MM.1S (cell line): ENCODE measurements around the gene BRINP1.

Experiments used
- DNase-seq: peaks from one replicate; pipeline ENCODE4 v3.0.0-alpha.2; 2015
- H2AFZ ChIP-seq: fragments of 300-600 bp; sonication (generic); 2 replicates; pipeline ENCODE4 v1.6.0; 2016; ENCODE audit warnings: antibody characterized with exemption, low read length
- H3F3A ChIP-seq: fragments of 300-600 bp; sonication (generic); 2 replicates; pipeline ENCODE4 v1.6.1; 2016; ENCODE audit warnings: mild to moderate bottlenecking, antibody characterized with exemption, low read length, moderate library complexity, mixed read lengths; ENCODE audit not compliant: insufficient read depth
- H3K27ac ChIP-seq: fragments of 300-600 bp; sonication (generic); 2 replicates; pipeline ENCODE4 v1.5.1; 2016; ENCODE audit warnings: mild to moderate bottlenecking, low read length
- H3K27me3 ChIP-seq: fragments of 300-600 bp; sonication (generic); replicated peaks from 2 replicates; pipeline ENCODE4 v1.6.0; 2016; ENCODE audit warnings: low read length; ENCODE audit not compliant: insufficient read depth
- H3K36me3 ChIP-seq: fragments of 300-600 bp; sonication (generic); replicated peaks from 2 replicates; pipeline ENCODE4 v1.6.1; 2016; ENCODE audit warnings: mild to moderate bottlenecking, low read length, mixed read lengths; ENCODE audit not compliant: insufficient read depth
- H3K4me1 ChIP-seq: fragments of 300-600 bp; sonication (generic); 2 replicates; pipeline ENCODE4 v1.6.1; 2016; ENCODE audit warnings: low read length, mixed read lengths
- H3K4me2 ChIP-seq: fragments of 300-600 bp; sonication (generic); 2 replicates; pipeline ENCODE4 v1.6.0; 2016; ENCODE audit warnings: low read depth, low read length
- H3K4me3 ChIP-seq: fragments of 300-600 bp; sonication (generic); 2 replicates; pipeline ENCODE4 v1.5.1; 2016; ENCODE audit warnings: low read length, mixed read lengths
- H3K79me2 ChIP-seq: fragments of 300-600 bp; sonication (generic); 2 replicates; pipeline ENCODE4 v1.6.1; 2016; ENCODE audit warnings: mixed run types, low read length, mixed read lengths
- H3K9ac ChIP-seq: fragments of 300-600 bp; sonication (generic); 2 replicates; pipeline ENCODE4 v1.6.1; 2016; ENCODE audit warnings: low read length, mixed read lengths
- H3K9me2 ChIP-seq: fragments of 300-600 bp; sonication (generic); replicated peaks from 2 replicates; pipeline ENCODE4 v1.6.1; 2016; ENCODE audit warnings: mild to moderate bottlenecking, low read length, mixed read lengths; ENCODE audit not compliant: insufficient read depth
- H3K9me3 ChIP-seq: fragments of 300-600 bp; sonication (generic); replicated peaks from 2 replicates; pipeline ENCODE4 v1.6.1; 2016; ENCODE audit warnings: mild to moderate bottlenecking, low read length, mixed read lengths; ENCODE audit not compliant: insufficient read depth
- H4K20me1 ChIP-seq: fragments of 300-600 bp; sonication (generic); 2 replicates; pipeline ENCODE4 v1.6.1; 2016; ENCODE audit warnings: mild to moderate bottlenecking, low read length, moderate library complexity, mixed read lengths; ENCODE audit not compliant: insufficient read depth
- CTCF ChIP-seq: fragments of 300-600 bp; sonication (generic); IDR thresholded peaks from 2 replicates; pipeline ENCODE4 v1.5.1; 2016; ENCODE audit warnings: antibody characterized with exemption, low read length, mixed read lengths
- EZH2 ChIP-seq: fragments of 300-600 bp; sonication (generic); optimal IDR thresholded peaks from 2 replicates; pipeline ENCODE3; 2017; ENCODE audit warnings: low read depth, mild to moderate bottlenecking, antibody characterized with exemption, low read length, mixed read lengths
- EZH2phosphoT487 ChIP-seq: fragments of 300-600 bp; sonication (generic); IDR thresholded peaks from 2 replicates; pipeline ENCODE4 v1.6.1; 2018; ENCODE audit warnings: antibody characterized with exemption, low read length

BRINP1 gene

GRCh38 chr9:119283078-119283794, 86.0 kb downstream of the BRINP1 start:
- H3K9me3 ChIP-seq: no peaks in the 10 kb centered on the region
- H3K27ac ChIP-seq: no peak overlapping the region
- no peak overlapping the region for H2AFZ ChIP-seq
- TF ChIP-seq EZH2: no peak
- no peak for TF ChIP-seq CTCF
- no peak for TF ChIP-seq EZH2phosphoT487
- no peak overlapping the region for H3K4me2 ChIP-seq
- H3F3A ChIP-seq: no peaks in the 10 kb centered on the region
- no peaks in the 10 kb centered on the region for H3K9me2 ChIP-seq
- no peak for DNase-seq
- H3K4me3 ChIP-seq: no peak overlapping the region
- no peak overlapping the region for H3K9ac ChIP-seq
- no peaks in the 10 kb centered on the region for H3K79me2 ChIP-seq
- H3K36me3 ChIP-seq: no peaks in the 10 kb centered on the region
- no peaks in the 10 kb centered on the region for H3K4me1 ChIP-seq
- H3K27me3 ChIP-seq: no peaks in the 10 kb centered on the region
- no peaks in the 10 kb centered on the region for H4K20me1 ChIP-seq

GRCh38 chr9:119282476-119283077, 86.7 kb downstream of the BRINP1 start:
- no peaks in the 10 kb centered on the region for H3K27me3 ChIP-seq
- H3K79me2 ChIP-seq: no peaks in the 10 kb centered on the region
- no peaks in the 10 kb centered on the region for H3K9me3 ChIP-seq
- H3K4me2 ChIP-seq: no peak overlapping the region
- H3K36me3 ChIP-seq: no peaks in the 10 kb centered on the region
- H3K4me3 ChIP-seq: no peak overlapping the region
- DNase-seq: no peak
- H2AFZ ChIP-seq: no peak overlapping the region
- H3F3A ChIP-seq: no peaks in the 10 kb centered on the region
- H3K4me1 ChIP-seq: no peaks in the 10 kb centered on the region
- no peaks in the 10 kb centered on the region for H3K9me2 ChIP-seq
- H3K9ac ChIP-seq: no peak overlapping the region
- no peaks in the 10 kb centered on the region for H4K20me1 ChIP-seq
- TF ChIP-seq CTCF (no peak), EZH2 (no peak), EZH2phosphoT487 (no peak)
- no peak overlapping the region for H3K27ac ChIP-seq

- no peaks in the 10 kb centered on the region for H3K4me1 ChIP-seq
- H3K4me2 ChIP-seq: no peak overlapping the region
- H3K36me3 ChIP-seq: no peaks in the 10 kb centered on the region
Measured at GRCh38 chr9:119280740-119281485, 88.3 kb downstream of the BRINP1 start.

More at GRCh38 chr9:119280740-119281485, 88.3 kb downstream of the BRINP1 start:
- H3K79me2 ChIP-seq: no peaks in the 10 kb centered on the region
- H2AFZ ChIP-seq: no peak overlapping the region
- no peaks in the 10 kb centered on the region for H3F3A ChIP-seq
- no peaks in the 10 kb centered on the region for H4K20me1 ChIP-seq
- no peaks in the 10 kb centered on the region for H3K27me3 ChIP-seq
- no peak for TF ChIP-seq CTCF
- no peaks in the 10 kb centered on the region for H3K9me2 ChIP-seq
- no peak overlapping the region for H3K9ac ChIP-seq
- no peaks in the 10 kb centered on the region for H3K9me3 ChIP-seq
- no peak overlapping the region for H3K4me3 ChIP-seq
- no peak for DNase-seq
- no peak overlapping the region for H3K27ac ChIP-seq
